Ovary (tissue), 9 donors: Measurements from ENCODE around the gene OR4D2. TPM values are rescaled to one million over a fixed set of nuclear protein-coding genes. Genes with fewer than 3 reads are reported as not detected.

Source experiments
- DNase-seq, 5 donors: peaks; one replicate each; pipeline ENCODE4 v3.0.0-alpha.2; 2019 to 2020
- H3K27ac ChIP-seq, 2 donors: fragments of 200-600 bp; one replicate each; pipeline versions ENCODE4 v1.5.1 to v1.8.0; 2019 to 2022
- H3K27me3 ChIP-seq: fragments of 200-600 bp; one replicate; pipeline ENCODE4 v1.8.0; 2022
- H3K36me3 ChIP-seq: fragments of 200-600 bp; sonication (generic); one replicate; pipeline ENCODE4 v1.5.1; 2019
- H3K4me1 ChIP-seq: one replicate; pipeline ENCODE4 v1.8.1; 2013; ENCODE audit warnings: mild to moderate bottlenecking, moderate library complexity; ENCODE audit not compliant: insufficient read depth
- H3K4me3 ChIP-seq: fragments of 200-600 bp; sonication (generic); one replicate; pipeline ENCODE4 v1.5.1; 2017
- H3K9me3 ChIP-seq, 2 donors: fragments of 200-600 bp in 1 of 2; sonication (generic) in 1 of 2; one replicate each; pipeline versions ENCODE4 v1.5.1 to v1.8.1; 2013 to 2019; ENCODE audit warnings: mild to moderate bottlenecking in 1 of 2, moderate library complexity in 1 of 2
- CTCF ChIP-seq, 3 donors: fragments of 450-650 bp in 2 of 3; fragments of 200-600 bp in 1 of 3; IDR thresholded peaks; one replicate each; pipeline versions ENCODE4 v1.5.1 to v1.8.0; 2016 to 2022; ENCODE audit warnings: antibody characterized with exemption in 3 of 3, mild to moderate bottlenecking in 1 of 3
- EP300 ChIP-seq: sonication (generic); formaldehyde crosslinking; IDR thresholded peaks from one replicate; pipeline ENCODE4 v1.6.1; 2017; ENCODE audit warnings: antibody characterized with exemption
- POLR2A ChIP-seq: fragments of 450-650 bp; IDR thresholded peaks from one replicate; pipeline ENCODE4 v1.6.1; 2017; ENCODE audit warnings: antibody characterized with exemption, mild to moderate bottlenecking, moderate library complexity
- WGBS, 3 donors: extraction: QIAGEN DNeasy Blood & Tissue Kit in 1 of 3; methylation state at CpG; one replicate each; pipeline versions ENCODE4 v1.1.5 to v1.1.7; 2013 to 2017; 5-methylcytosine and 5-hydroxymethylcytosine counted together
- intact Hi-C, 4 donors: fragments of 100-400 bp; cut with DNase I; formaldehyde crosslinking; loops; one replicate each; pipeline versions ENCODE4 v1.11.0 to v1.15.1; 2022 to 2023
- polyA plus RNA-seq, 2 donors: library from polyadenylated mRNA; stranded (reverse); fragments of 200-250 nt in 1 of 2; fragments of 350-450 nt in 1 of 2; fragmentation: Illumina TruSeq in 1 of 2; extraction: RNeasy Lipid Tissue Mini Kit (QIAGEN cat#74804) in 1 of 2; gene quantifications; one replicate each; pipeline ENCODE4 v1.2.3, GENCODE V29; 2013 to 2014
- total RNA-seq, 7 donors: library from RNA; depleted of rRNA in 2 of 7; stranded (reverse); fragments of >200 nt in 2 of 7; fragmentation: NEBNext Ultra II Directional in 3 of 7; extraction: Animal tissue kit (Norgen Biotek cat#: 25700) in 3 of 7; gene quantifications; one replicate each; pipeline versions ENCODE4 v1.1.0 to v1.2.4, GENCODE V29; 2016 to 2023
- donor health status: DM: no; HTN: no; CAD: no; lungs with moderate emphysema.
- donor health status: DM: no; HTN: no; CAD: no.
- donor health status: Bipolar disorder and iron deficiency.
- donor health status: DM: yes; HTN: yes; CAD: no.
- donor health status: DM: no; HTN: no; CAD: no.
- donor health status: DM: yes; HTN: yes; CAD: no.

The OR4D2 gene
- total and polyA plus RNA-seq, 9 donors, result not detected

DNA sequence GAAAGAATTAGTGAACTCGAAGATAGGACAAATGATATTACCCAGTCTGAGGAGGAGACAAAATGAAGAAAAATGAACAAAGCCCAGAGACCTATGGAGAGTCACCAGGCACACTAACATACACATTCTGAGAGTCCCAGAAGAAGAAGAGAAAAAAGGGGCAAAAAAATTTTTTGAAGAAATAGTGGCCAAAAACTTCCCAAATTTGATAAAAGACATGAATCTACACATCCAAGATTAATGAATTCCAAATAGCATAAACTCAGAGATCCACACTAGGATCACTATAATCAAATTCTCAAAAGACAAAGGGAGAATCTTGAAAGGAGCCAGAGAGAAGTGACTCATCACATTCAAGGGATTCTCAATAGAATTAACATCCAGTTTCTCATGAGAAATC is 22.0 kb upstream of the OR4D2 start:
- H3K4me1 ChIP-seq, result no peaks in the 10 kb centered on the region
- H3K9me3 ChIP-seq, result no peaks in the 10 kb centered on the region
- no peak for DNase-seq
- H3K4me3 ChIP-seq, result no peak overlapping the region
- intact Hi-C loops, result no loop called here
- TF ChIP-seq POLR2A, result no peak
- TF ChIP-seq CTCF (IDR thresholded peaks at IDR 0.05), result no peak
- TF ChIP-seq EP300, result no peak
- 80 to 90% (median 86%) methylated on average over 1 of the region's 1 CpG for WGBS, 3 donors
- no peaks in the 10 kb centered on the region for H3K36me3 ChIP-seq
- no peak overlapping the region for H3K27ac ChIP-seq
- no peaks in the 10 kb centered on the region for H3K27me3 ChIP-seq

GRCh38 chr17:58147930-58148434 is 18.8 kb upstream of the OR4D2 start, which contains the start of gene OR4D1:
TSS of gene OR4D1 (plus strand) at chr17:58148384. CDS start at chr17:58155154, 6,770 bp downstream.
- intact Hi-C loops, result no loop called here
- H3K9me3 ChIP-seq, result no peaks in the 10 kb centered on the region

DNA sequence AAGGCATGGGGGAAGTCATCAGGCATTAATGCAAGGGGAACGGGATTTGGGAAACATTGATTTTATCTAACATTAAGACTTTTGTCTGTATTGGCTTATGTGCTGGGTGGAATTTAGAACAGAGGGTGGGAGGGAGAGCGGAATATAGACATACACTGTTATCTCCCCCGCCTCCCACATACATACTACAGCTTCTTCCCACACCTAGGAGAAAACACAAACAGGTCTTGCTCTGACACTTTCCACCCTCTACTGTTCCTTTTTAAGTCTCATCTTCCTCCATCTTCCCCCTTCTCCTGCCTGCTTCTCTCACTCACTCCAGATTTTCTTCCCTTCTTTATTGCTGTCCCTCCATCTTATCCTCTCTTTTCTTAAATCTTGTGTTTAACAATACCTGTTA is 18.2 kb upstream of the OR4D2 start:
- no peak overlapping the region for H3K27ac ChIP-seq
- intact Hi-C loops, result no loop called here
- H3K36me3 ChIP-seq, result no peaks in the 10 kb centered on the region
- DNase-seq, result no peak
- no peaks in the 10 kb centered on the region for H3K27me3 ChIP-seq
- no peaks in the 10 kb centered on the region for H3K4me1 ChIP-seq
- H3K9me3 ChIP-seq, result no peaks in the 10 kb centered on the region
- no peak overlapping the region for H3K4me3 ChIP-seq
- TF ChIP-seq POLR2A (no peak), EP300 (no peak), CTCF (IDR thresholded peaks at IDR 0.05) (no peak)
- 39 to 66% (median 52%) methylated on average over 3 of the region's 3 CpGs for WGBS, 3 donors

More at GRCh38 chr17:58147930-58148434, 18.8 kb upstream of the OR4D2 start, which contains the start of gene OR4D1:
- WGBS, 3 donors, result 41 to 52% (median 42%) methylated on average over 1 of the region's 1 CpG
- Histone ChIP-seq H3K27me3 (no peaks in the 10 kb centered on the region), H3K4me1 (no peaks in the 10 kb centered on the region), H3K36me3 (no peaks in the 10 kb centered on the region), H3K27ac (no peak within 1 kb of the TSS), H3K4me3 (no peak within 1 kb of the TSS)
- DNase-seq, result no peak
- TF ChIP-seq CTCF (IDR thresholded peaks at IDR 0.05) (no peak), POLR2A (no peak)

DNA sequence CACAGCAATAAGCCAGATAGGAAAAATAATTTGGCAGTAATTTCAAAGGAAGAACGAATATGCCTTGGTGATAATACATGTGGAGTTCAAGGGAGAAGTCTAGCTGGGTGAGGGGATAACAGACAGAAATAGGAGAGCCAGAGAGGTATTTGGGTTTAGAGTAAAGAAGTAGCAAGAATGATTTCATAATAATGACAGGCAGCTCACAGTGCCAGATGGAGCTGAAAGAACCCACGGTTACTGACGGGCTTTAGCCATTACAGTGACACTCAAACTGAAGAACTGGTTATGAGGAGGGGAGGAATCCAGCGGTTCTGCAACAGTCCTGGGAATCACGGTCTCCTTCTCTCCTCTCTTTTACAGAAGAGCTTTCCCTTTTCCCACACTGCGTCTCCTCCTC is 16.4 kb upstream of the OR4D2 start:
- H3K4me3 ChIP-seq, result no peak overlapping the region

More for the DNA sequence above, 16.4 kb upstream of the OR4D2 start:
- no peaks in the 10 kb centered on the region for H3K9me3 ChIP-seq
- intact Hi-C loops, result no loop called here
- no peaks in the 10 kb centered on the region for H3K4me1 ChIP-seq
- H3K36me3 ChIP-seq, result no peaks in the 10 kb centered on the region
- no peak overlapping the region for H3K27ac ChIP-seq
- 28 to 37% (median 32%) methylated on average over 6 of the region's 6 CpGs for WGBS, 3 donors
- no peaks in the 10 kb centered on the region for H3K27me3 ChIP-seq
- TF ChIP-seq POLR2A, result no peak
- no peak for TF ChIP-seq CTCF (IDR thresholded peaks at IDR 0.05)
- TF ChIP-seq EP300, result no peak
- no peak for DNase-seq
